ENCODE results near the gene MAPK6. TPM values are rescaled to one million over a fixed set of nuclear protein-coding genes. Genes with fewer than 3 reads are reported as not detected.
"Not testable (repeated sequence)": the region's sequence is repeated elsewhere in the genome, so short reads cannot be mapped to it uniquely, and the experiment has no call there.

Gene MAPK6
- total RNA-seq, 1 donor from 2014 or later: 128 TPM

- H3K4me1 ChIP-seq: no peaks in the 10 kb centered on the region
- no peaks in the 10 kb centered on the region for H3K9me3 ChIP-seq (ENCODE audit: low read depth)
- Mint-ChIP-seq H3K4me3 (no peak overlapping the region), H3K27me3 (ENCODE audit: insufficient read depth, low read depth) (peaks cover 3% of the 10 kb centered on the region), H3K4me1 (no peaks in the 10 kb centered on the region), H3K9me3 (peaks cover 9% of the 10 kb centered on the region), H3K27ac (no peak overlapping the region), H3K36me3 (no peaks in the 10 kb centered on the region)
- H4K20me1 ChIP-seq (ENCODE audit: low read depth): no peaks in the 10 kb centered on the region
- no peak overlapping the region for H3K4me2 ChIP-seq
- H3K27me3 ChIP-seq: no peaks in the 10 kb centered on the region
- H2AFZ ChIP-seq (replicated peaks): no peak overlapping the region
- no peak for DNase-seq (ENCODE audit: low spot score)
- H3K27ac ChIP-seq: no peak overlapping the region
- no peak overlapping the region for H3K4me3 ChIP-seq
- H3K9ac ChIP-seq: no peak overlapping the region
- no peaks in the 10 kb centered on the region for H3K36me3 ChIP-seq
- no peaks in the 10 kb centered on the region for H3K79me2 ChIP-seq (ENCODE audit: low read depth)
- no peaks in the 10 kb centered on the region for H3F3A ChIP-seq (ENCODE audit: low read depth)
- TF ChIP-seq, protein P1, sequence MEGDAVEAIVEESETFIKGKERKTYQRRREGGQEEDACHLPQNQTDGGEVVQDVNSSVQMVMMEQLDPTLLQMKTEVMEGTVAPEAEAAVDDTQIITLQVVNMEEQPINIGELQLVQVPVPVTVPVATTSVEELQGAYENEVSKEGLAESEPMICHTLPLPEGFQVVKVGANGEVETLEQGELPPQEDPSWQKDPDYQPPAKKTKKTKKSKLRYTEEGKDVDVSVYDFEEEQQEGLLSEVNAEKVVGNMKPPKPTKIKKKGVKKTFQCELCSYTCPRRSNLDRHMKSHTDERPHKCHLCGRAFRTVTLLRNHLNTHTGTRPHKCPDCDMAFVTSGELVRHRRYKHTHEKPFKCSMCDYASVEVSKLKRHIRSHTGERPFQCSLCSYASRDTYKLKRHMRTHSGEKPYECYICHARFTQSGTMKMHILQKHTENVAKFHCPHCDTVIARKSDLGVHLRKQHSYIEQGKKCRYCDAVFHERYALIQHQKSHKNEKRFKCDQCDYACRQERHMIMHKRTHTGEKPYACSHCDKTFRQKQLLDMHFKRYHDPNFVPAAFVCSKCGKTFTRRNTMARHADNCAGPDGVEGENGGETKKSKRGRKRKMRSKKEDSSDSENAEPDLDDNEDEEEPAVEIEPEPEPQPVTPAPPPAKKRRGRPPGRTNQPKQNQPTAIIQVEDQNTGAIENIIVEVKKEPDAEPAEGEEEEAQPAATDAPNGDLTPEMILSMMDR (IDR thresholded peaks at IDR 0.05): no peak
- TF ChIP-seq EZH2 (IDR thresholded peaks at IDR 0.05) (no peak), EZH2phosphoT487 (IDR thresholded peaks at IDR 0.05) (no peak)
These were observed 76.0 kb downstream of the MAPK6 start for GRCh38 chr15:52094811-52095584.

DNA sequence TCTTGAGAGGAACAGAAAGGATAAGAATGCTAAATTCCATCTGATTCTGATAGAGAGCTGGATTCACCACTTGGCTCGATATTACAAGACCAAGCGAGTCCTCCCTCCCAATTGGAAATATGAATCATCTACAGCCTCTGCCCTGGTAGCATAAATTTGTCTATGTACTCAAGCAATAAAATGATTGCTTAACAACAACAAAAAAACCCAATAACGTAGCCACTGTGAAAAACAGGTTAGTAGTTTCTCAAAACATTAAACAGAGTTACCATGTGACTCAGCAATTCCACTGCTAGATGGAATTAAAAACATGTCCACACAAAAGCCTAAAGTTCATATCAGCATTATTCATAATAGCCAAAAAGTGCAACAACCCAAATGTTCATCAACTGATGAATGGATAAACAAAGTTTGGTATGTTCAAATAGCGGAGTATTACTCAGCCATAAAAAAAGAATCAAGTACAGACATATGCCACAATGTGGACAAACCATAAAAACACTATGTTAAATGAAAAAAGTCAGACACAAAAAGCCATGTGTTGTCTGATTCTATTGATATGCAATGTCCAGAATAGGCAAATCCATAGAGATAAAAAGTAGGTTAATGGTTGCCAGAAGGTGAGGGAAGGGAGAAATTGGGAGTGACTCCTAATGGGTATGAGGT lies 76.7 kb downstream of the MAPK6 start:
- Mint-ChIP-seq H3K27ac (no peak overlapping the region), H3K9me3 (peaks cover 3% of the 10 kb centered on the region), H3K4me1 (no peaks in the 10 kb centered on the region), H3K27me3 (ENCODE audit: insufficient read depth, low read depth) (peaks cover 3% of the 10 kb centered on the region), H3K4me3 (no peak overlapping the region), H3K36me3 (no peaks in the 10 kb centered on the region)
- Histone ChIP-seq H4K20me1 (ENCODE audit: low read depth) (no peaks in the 10 kb centered on the region), H3K4me3 (no peak overlapping the region), H2AFZ (replicated peaks) (no peak overlapping the region), H3K79me2 (ENCODE audit: low read depth) (no peaks in the 10 kb centered on the region), H3K36me3 (no peaks in the 10 kb centered on the region), H3K9ac (no peak overlapping the region), H3F3A (ENCODE audit: low read depth) (no peaks in the 10 kb centered on the region), H3K4me2 (no peak overlapping the region), H3K27ac (no peak overlapping the region), H3K4me1 (no peaks in the 10 kb centered on the region), H3K9me3 (ENCODE audit: low read depth) (no peaks in the 10 kb centered on the region), H3K27me3 (no peaks in the 10 kb centered on the region)
- no peak for DNase-seq (ENCODE audit: low spot score)
- TF ChIP-seq, protein P1 (IDR thresholded peaks at IDR 0.05): no peak
- no peak for TF ChIP-seq EZH2 (IDR thresholded peaks at IDR 0.05)
- no peak for TF ChIP-seq EZH2phosphoT487 (IDR thresholded peaks at IDR 0.05)

DNA sequence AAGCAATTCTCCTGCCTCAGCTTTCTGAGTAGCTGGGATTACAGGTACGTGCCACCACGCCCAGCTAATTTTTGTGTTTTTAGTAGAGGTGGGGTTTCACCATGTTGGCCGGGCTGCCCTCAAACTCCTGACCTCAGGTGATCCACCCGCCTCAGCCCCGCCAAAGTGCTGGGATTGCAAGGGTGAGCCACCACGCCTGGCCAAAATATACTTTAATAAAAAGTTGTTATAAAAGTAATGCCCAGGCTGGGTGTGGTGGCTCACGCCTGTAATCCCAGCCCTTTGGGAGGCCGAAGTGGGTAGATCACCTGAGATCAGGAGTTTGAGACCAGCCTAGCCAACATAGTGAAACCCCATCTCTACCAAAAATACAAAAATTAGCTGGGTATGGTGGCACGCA lies 77.5 kb downstream of the MAPK6 start:
- H3K79me2 ChIP-seq (ENCODE audit: low read depth); H3K4me1 Mint-ChIP-seq; H3K27me3 Mint-ChIP-seq (ENCODE audit: insufficient read depth, low read depth); H3K27ac Mint-ChIP-seq; H3K36me3 ChIP-seq; H3K27ac ChIP-seq; DNase-seq (ENCODE audit: low spot score); H3K36me3 Mint-ChIP-seq; H3K4me2 ChIP-seq; H3K27me3 ChIP-seq; H2AFZ ChIP-seq (replicated peaks); H3F3A ChIP-seq (ENCODE audit: low read depth); H3K4me3 ChIP-seq; H3K4me3 Mint-ChIP-seq; H3K9me3 ChIP-seq (ENCODE audit: low read depth); H3K9me3 Mint-ChIP-seq; H4K20me1 ChIP-seq (ENCODE audit: low read depth); H3K4me1 ChIP-seq; H3K9ac ChIP-seq: not testable (repeated sequence)

DNA sequence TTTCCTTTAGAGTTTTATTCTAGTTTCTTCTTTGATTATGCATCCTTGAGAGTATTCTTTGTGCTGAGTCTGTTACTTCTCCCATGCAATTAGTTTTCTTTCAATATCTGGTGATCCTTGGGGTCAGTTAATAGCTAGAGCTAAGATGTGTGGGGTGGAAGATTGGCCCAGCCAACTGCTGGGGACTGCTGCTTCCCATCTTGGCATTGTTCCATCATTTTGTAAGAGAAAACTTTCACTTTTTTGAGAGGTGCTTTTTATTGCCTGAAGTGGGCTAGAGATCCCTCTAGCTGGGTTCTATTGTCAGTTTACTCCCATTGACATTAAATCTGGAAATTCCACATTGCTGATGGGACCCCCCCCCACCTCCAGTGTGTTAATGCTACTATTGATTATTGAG lies 78.2 kb downstream of the MAPK6 start:
- Mint-ChIP-seq H3K4me1 (no peaks in the 10 kb centered on the region), H3K36me3 (no peaks in the 10 kb centered on the region), H3K27ac (no peak overlapping the region), H3K27me3 (ENCODE audit: insufficient read depth, low read depth) (peaks cover 3% of the 10 kb centered on the region), H3K4me3 (no peak overlapping the region), H3K9me3 (peaks cover 2% of the 10 kb centered on the region)
- H3K36me3 ChIP-seq: no peaks in the 10 kb centered on the region
- H3K4me1 ChIP-seq: no peaks in the 10 kb centered on the region
- H3K79me2 ChIP-seq (ENCODE audit: low read depth): no peaks in the 10 kb centered on the region
- no peak overlapping the region for H3K27ac ChIP-seq
- H3K4me3 ChIP-seq: no peak overlapping the region
- H2AFZ ChIP-seq (replicated peaks): no peak overlapping the region
- H3F3A ChIP-seq (ENCODE audit: low read depth): no peaks in the 10 kb centered on the region
- DNase-seq (ENCODE audit: low spot score): no peak
- no peaks in the 10 kb centered on the region for H4K20me1 ChIP-seq (ENCODE audit: low read depth)
- H3K27me3 ChIP-seq: no peaks in the 10 kb centered on the region
- TF ChIP-seq EZH2 (IDR thresholded peaks at IDR 0.05) (no peak), EZH2phosphoT487 (IDR thresholded peaks at IDR 0.05) (no peak)
- TF ChIP-seq, protein P1 (IDR thresholded peaks at IDR 0.05): no peak
- H3K9me3 ChIP-seq (ENCODE audit: low read depth): no peaks in the 10 kb centered on the region
- no peak overlapping the region for H3K9ac ChIP-seq
- no peak overlapping the region for H3K4me2 ChIP-seq
